Retinal pigment epithelial cell (primary cell): Measurements from ENCODE around the gene RANGRF.

Experiments
- DNase-seq: peaks from one replicate; pipeline ENCODE4 v3.0.0-alpha.2; 2010; ENCODE audit warnings: low read depth
- H3K4me3 ChIP-seq: 2 replicates; pipeline ENCODE4 v1.5.1; 2011; ENCODE audit warnings: mild to moderate bottlenecking, low read length, control low read depth, moderate library complexity
- TF ChIP-seq, protein P1 (sequence below): conservative IDR thresholded peaks from 2 replicates; pipeline ENCODE4 v1.5.1; 2011; ENCODE audit warnings: low read depth, low read length, control low read depth, inconsistent platforms

The RANGRF gene

GRCh38 chr17:8275421-8276290 lies 12.8 kb upstream of the RANGRF start:
- DNase-seq, result no peak
- TF ChIP-seq, protein P1, sequence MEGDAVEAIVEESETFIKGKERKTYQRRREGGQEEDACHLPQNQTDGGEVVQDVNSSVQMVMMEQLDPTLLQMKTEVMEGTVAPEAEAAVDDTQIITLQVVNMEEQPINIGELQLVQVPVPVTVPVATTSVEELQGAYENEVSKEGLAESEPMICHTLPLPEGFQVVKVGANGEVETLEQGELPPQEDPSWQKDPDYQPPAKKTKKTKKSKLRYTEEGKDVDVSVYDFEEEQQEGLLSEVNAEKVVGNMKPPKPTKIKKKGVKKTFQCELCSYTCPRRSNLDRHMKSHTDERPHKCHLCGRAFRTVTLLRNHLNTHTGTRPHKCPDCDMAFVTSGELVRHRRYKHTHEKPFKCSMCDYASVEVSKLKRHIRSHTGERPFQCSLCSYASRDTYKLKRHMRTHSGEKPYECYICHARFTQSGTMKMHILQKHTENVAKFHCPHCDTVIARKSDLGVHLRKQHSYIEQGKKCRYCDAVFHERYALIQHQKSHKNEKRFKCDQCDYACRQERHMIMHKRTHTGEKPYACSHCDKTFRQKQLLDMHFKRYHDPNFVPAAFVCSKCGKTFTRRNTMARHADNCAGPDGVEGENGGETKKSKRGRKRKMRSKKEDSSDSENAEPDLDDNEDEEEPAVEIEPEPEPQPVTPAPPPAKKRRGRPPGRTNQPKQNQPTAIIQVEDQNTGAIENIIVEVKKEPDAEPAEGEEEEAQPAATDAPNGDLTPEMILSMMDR, result no peak
- no peak overlapping the region for H3K4me3 ChIP-seq

GRCh38 chr17:8277317-8277716 lies 11.2 kb upstream of the RANGRF start:
- DNase-seq, result no peak
- H3K4me3 ChIP-seq, result no peak overlapping the region
- TF ChIP-seq, protein P1, result no peak

DNA sequence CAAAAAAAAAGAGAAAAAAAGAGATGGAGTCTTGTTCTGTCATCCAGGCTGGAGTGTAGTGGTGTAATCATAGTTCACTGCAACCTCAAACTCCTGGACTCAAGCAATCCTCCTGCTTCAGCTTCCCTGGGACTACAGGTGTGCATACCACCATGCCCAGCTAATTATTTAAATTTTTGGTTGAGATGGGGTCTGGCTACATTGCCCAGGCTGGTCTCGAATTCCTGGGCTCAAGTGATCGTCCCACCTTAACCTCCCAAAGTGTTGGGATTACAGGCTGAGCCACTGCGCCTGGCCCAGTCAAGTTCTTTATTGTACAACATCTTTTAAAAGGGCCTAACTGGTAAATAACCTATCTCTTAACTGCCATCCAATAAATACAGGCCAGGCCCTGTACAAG lies 6.1 kb upstream of the RANGRF start:
- H3K4me3 ChIP-seq, result no peak overlapping the region
- TF ChIP-seq, protein P1, result no peak
- DNase-seq, result no peak

DNA sequence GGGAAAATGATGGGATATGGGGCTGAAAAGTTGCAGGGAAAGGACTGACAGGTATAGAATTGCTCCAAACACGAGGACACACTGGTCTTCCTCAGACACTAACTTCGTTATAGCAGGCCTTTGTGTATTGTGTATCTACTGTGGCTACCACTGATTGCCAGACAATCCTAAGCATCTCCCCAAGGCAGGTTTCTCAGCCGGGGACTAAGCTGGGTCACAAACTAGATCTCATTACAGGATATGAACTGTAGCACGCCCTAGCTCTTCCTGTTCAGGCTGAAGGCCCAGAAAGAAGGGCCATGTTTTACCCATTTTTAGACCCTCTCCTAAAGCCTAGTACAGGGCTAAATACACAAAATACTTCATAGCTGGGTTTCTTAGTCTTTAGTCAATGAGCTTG lies 5.1 kb upstream of the RANGRF start:
- TF ChIP-seq, protein P1, result no peak
- no peak for DNase-seq

DNA sequence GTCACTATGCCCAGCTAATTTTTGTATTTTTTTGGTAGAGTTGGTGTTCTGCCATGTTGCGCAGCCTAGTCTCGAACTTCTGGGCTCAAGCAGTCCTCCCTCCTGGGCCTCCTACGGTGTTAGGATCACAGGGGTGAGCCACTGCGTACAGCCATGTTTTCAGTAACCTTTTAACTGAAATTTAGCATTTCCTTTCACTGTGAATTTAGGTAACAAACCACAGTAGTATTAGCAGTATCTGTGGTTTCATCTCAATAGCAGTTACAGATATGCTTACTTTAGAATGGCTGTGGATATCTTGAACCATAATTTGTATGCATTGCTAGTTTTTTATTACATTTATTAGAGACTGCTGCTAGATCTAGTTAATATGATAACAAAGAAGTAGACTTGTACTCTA lies 4.3 kb upstream of the RANGRF start:
- no peak overlapping the region for H3K4me3 ChIP-seq
- DNase-seq, result no peak
- TF ChIP-seq, protein P1, result no peak

More for the DNA sequence above, 5.1 kb upstream of the RANGRF start:
- no peak overlapping the region for H3K4me3 ChIP-seq

GRCh38 chr17:8285270-8286181 lies 2.9 kb upstream of the RANGRF start:
- DNase-seq, result no peak
- TF ChIP-seq, protein P1, result no peak
- no peak overlapping the region for H3K4me3 ChIP-seq
